ENCODE results near the gene MAD1L1. TPM values are rescaled to one million over a fixed set of nuclear protein-coding genes. Genes with fewer than 3 reads are reported as not detected.

The MAD1L1 gene
- total and polyA plus RNA-seq, 2 of the 4 experiments (the other 2 are of a cell fraction), result 29.0 to 40.9 TPM

GRCh38 chr7:2154121-2154520 is 78.6 kb downstream of the MAD1L1 start:
- H2AK5ac ChIP-seq (ENCODE audit: low read depth, low read length), result no peak overlapping the region
- no peak overlapping the region for H3K23ac ChIP-seq (ENCODE audit: low read depth, low read length)
- H3K18ac ChIP-seq (ENCODE audit: low read depth, low read length), result no peak overlapping the region
- TF ChIP-seq MAFK (IDR thresholded peaks at IDR 0.05; ENCODE audit: low read depth, low read length) (no peak), RCOR1 (IDR thresholded peaks at IDR 0.05; ENCODE audit: insufficient replicate concordance, low read length) (no peak), RFX5 (IDR thresholded peaks at IDR 0.05; ENCODE audit: low read depth, low read length) (no peak), ELK1 (IDR thresholded peaks at IDR 0.05; ENCODE audit: borderline replicate concordance, low read depth, low read length) (no peak), NFE2L2 (IDR thresholded peaks at IDR 0.05; ENCODE audit: low read depth, low read length) (no peak), CHD1 (IDR thresholded peaks at IDR 0.05; ENCODE audit: low read depth, low read length) (no peak), BHLHE40 (IDR thresholded peaks at IDR 0.05; ENCODE audit: low read depth, low read length) (no peak), RAD21 (IDR thresholded peaks at IDR 0.05; ENCODE audit: low read length) (no peak), USF2 (IDR thresholded peaks at IDR 0.05; ENCODE audit: low read depth, low read length) (no peak), POLR2A (IDR thresholded peaks at IDR 0.05; ENCODE audit: low read depth, low read length) (no peak), SMC3 (IDR thresholded peaks at IDR 0.05; ENCODE audit: low read depth, low read length) (no peak), CTCF (conservative IDR thresholded peaks at IDR 0.05; ENCODE audit: low read depth, low read length) (no peak), FOS (IDR thresholded peaks at IDR 0.05; ENCODE audit: low read depth, low read length) (no peak), CEBPB (IDR thresholded peaks at IDR 0.05; ENCODE audit: low read depth, low read length) (no peak), MXI1 (IDR thresholded peaks at IDR 0.05; ENCODE audit: borderline replicate concordance, low read depth, low read length) (no peak), MAZ (IDR thresholded peaks at IDR 0.05; ENCODE audit: borderline replicate concordance, low read depth, low read length) (no peak)
- intact Hi-C loops (cut with micrococcal nuclease), result no loop called here
- 100% methylated on average over 4 of the region's 6 CpGs; no CpG with 5 or more reads in 1 of the 2 experiments for WGBS, 2 experiments (ENCODE audit: extremely low coverage in 2 of 2, insufficient read length in 1 of 2)
- H2AFZ ChIP-seq (replicated peaks; ENCODE audit: low read length, poor library complexity), result no peak overlapping the region
- H2BK15ac ChIP-seq (ENCODE audit: low read depth, low read length), result no peak overlapping the region
- ChIA-PET POLR2A (ENCODE audit: unreplicated experiment) (no interaction called here), CTCF (no interaction called here)
- H2BK20ac ChIP-seq (ENCODE audit: low read depth, low read length), result no peak overlapping the region
- H2BK120ac ChIP-seq (ENCODE audit: low read depth, low read length), result no peak overlapping the region
- no peak overlapping the region for H3K9ac ChIP-seq (ENCODE audit: low read depth, low read length)
- peaks cover 17 to 43% of the 10 kb centered on the region in 2 experiments for H3K79me1 ChIP-seq (ENCODE audit: low read depth in 1 of 2, low read length in 2 of 2)
- H3K14ac ChIP-seq (replicated peaks; ENCODE audit: low read depth, low read length), result no peak overlapping the region
- H3K4me1 ChIP-seq (ENCODE audit: control insufficient read depth, insufficient read depth, low read length), result peaks cover 13% of the 10 kb centered on the region
- ATAC-seq (ENCODE audit: low read depth), result no peak
- peaks cover 56% of the 10 kb centered on the region for H4K20me1 ChIP-seq (ENCODE audit: insufficient read depth, low read length)
- no peaks in the 10 kb centered on the region; the same call in 1 of the 2 replicates for H3K27me3 ChIP-seq (ENCODE audit: control insufficient read depth, insufficient read depth, low read length)
- in situ Hi-C loops (cut with MboI; ENCODE audit: low sequenced_read_pairs), result no loop called here
- no peak overlapping the region for H4K91ac ChIP-seq (ENCODE audit: insufficient read depth, low read depth, low read length)
- no peak overlapping the region for H2AK9ac ChIP-seq (replicated peaks; ENCODE audit: low read depth, low read length, poor library complexity)
- H4K5ac ChIP-seq (ENCODE audit: low read depth, low read length), result no peak overlapping the region
- no peak overlapping the region for H3K27ac ChIP-seq (ENCODE audit: insufficient read depth, low read length)
- no peak overlapping the region for H3K4me3 ChIP-seq (ENCODE audit: insufficient read depth, low read depth, low read length)
- no peak overlapping the region for H4K8ac ChIP-seq (ENCODE audit: low read depth in 2 of 2, low read length in 2 of 2)
- peaks cover 13% of the 10 kb centered on the region for H3K9me1 ChIP-seq (ENCODE audit: insufficient read depth, low read length)
- H3K4me2 ChIP-seq (ENCODE audit: low read depth, low read length), result no peak overlapping the region
- no peak for DNase-seq
- H3K9me3 ChIP-seq (ENCODE audit: control insufficient read depth, insufficient read depth, low read length), result no peaks in the 10 kb centered on the region
- H3K4ac ChIP-seq (ENCODE audit: low read depth, low read length), result no peak overlapping the region
- H2BK5ac ChIP-seq (ENCODE audit: low read depth, low read length, poor library complexity, severe bottlenecking), result no peak overlapping the region
- BruUV-seq (replicated peaks), result no TSS peak
- dilution Hi-C loops (cut with HindIII; ENCODE audit: low sequenced_read_pairs, unreplicated experiment), result no loop called here
- H3K56ac ChIP-seq (ENCODE audit: extremely low read depth, insufficient read depth, low read length), result no peak overlapping the region
- H3K36me3 ChIP-seq (ENCODE audit: control insufficient read depth, insufficient read depth, low read length), result peaks cover 4% of the 10 kb centered on the region
